Measurements from ENCODE around the gene STX17.

DNA sequence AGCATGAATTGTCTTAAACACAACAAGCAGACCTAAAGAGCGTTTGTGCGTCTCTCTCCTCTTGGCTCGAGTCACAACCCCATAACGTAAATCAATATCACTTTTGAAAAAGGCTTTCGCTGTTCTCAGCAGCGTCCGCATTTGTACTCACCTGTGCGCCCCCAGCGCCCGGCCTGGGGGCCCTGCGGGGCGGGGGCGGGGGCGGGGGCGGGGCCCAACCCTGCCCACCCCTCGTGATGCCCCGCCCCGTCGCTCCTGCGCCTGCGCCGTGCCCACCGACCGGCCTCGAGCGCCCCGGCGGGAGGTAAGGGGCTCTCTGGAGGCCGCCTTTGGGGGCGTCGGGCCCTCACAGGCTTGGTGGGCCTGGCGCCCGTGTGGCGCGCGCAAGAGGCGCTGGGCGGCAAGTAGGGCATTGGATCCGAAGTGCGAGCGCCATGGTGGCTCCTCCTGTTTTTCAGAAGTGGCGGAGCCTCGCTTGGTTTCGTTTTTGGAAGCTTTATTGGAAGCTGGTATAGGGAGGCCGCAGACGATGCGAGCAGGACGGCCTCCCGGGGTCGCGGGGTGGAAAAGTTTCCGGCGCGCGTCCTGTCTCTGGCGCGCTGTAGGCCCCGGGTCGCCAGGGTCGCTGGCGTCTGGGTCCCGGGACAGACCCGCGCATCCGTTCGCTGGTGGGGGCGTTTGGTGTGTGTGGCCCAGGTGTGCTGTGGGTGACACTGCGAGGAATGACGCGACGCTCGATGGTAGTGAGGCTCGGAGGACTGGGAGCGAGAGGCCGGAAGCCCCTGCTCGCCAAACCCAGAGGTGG is at the start of gene STX17:
- TF ChIP-seq, protein P1, sequence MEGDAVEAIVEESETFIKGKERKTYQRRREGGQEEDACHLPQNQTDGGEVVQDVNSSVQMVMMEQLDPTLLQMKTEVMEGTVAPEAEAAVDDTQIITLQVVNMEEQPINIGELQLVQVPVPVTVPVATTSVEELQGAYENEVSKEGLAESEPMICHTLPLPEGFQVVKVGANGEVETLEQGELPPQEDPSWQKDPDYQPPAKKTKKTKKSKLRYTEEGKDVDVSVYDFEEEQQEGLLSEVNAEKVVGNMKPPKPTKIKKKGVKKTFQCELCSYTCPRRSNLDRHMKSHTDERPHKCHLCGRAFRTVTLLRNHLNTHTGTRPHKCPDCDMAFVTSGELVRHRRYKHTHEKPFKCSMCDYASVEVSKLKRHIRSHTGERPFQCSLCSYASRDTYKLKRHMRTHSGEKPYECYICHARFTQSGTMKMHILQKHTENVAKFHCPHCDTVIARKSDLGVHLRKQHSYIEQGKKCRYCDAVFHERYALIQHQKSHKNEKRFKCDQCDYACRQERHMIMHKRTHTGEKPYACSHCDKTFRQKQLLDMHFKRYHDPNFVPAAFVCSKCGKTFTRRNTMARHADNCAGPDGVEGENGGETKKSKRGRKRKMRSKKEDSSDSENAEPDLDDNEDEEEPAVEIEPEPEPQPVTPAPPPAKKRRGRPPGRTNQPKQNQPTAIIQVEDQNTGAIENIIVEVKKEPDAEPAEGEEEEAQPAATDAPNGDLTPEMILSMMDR (conservative IDR thresholded peaks at IDR 0.05; ENCODE audit: low read length), result no peak
- no peak for TF ChIP-seq EZH2phosphoT487 (IDR thresholded peaks at IDR 0.05; ENCODE audit: borderline replicate concordance)

All from Loucy (cell line).